Measurements from ENCODE around the gene GIMAP8.
"Not testable (repeated sequence)": the region's sequence is repeated elsewhere in the genome, so short reads cannot be mapped to it uniquely, and the experiment has no call there.

The GIMAP8 gene

GRCh38 chr7:150516956-150517745 lies 66.7 kb downstream of the GIMAP8 start:
- no peak for DNase-seq

GRCh38 chr7:150519310-150519709 lies 68.9 kb downstream of the GIMAP8 start:
- no peak for DNase-seq

- no peak for DNase-seq
Measured at GRCh38 chr7:150520145-150520544, 69.7 kb downstream of the GIMAP8 start.

GRCh38 chr7:150522931-150523330 lies 72.5 kb downstream of the GIMAP8 start:
- DNase-seq, result not testable (repeated sequence)

DNA sequence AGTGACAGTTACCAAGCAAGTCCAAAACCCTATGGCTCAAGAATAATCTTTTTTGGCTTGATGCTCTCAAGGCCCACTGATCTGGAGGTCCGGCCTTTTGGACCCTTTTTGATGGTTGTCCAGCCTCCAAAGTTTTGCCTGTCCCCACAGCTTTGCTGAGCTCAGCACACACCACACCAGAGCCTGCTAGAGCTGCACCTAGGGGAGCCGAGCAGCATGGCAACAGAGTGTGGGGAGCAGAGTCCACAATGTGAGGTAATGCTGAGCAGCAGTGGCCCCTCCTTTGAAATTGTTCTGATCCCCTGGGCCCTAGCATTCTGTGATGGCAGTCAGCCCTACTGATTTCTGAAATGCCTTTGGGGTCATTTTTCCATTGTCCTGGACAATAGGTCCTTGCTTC lies 73.6 kb downstream of the GIMAP8 start:
- no peak for DNase-seq
